Neural cell (in vitro differentiated cells): ENCODE measurements around the gene SYNJ2BP. TPM values are rescaled to one million over a fixed set of nuclear protein-coding genes. Genes with fewer than 3 reads are reported as not detected.
A peak's percentile ranks its signal among the peaks of the same experiment; 100 is the strongest.

Experiments
- H2AFZ ChIP-seq: fragments of 200-600, 300-800 bp; sonication (generic), shearing (Covaris generic); 2 replicates; pipeline ENCODE4 v1.6.0; 2014; ENCODE audit warnings: low read depth, mild to moderate bottlenecking, antibody characterized with exemption, low read length, moderate library complexity
- H3F3A ChIP-seq: fragments of 200-600 bp; shearing (Covaris generic); 2 replicates; pipeline ENCODE4 v1.6.1; 2016; ENCODE audit warnings: mild to moderate bottlenecking, moderate library complexity, mixed read lengths, antibody characterized with exemption, low read length; ENCODE audit not compliant: insufficient read depth, poor library complexity, severe bottlenecking
- H3K27ac ChIP-seq: fragments of 200-600, 300-800 bp; sonication (generic), shearing (Covaris generic); 2 replicates; pipeline ENCODE4 v1.5.1; 2014; ENCODE audit warnings: mild to moderate bottlenecking, low read length, moderate library complexity
- H3K27me3 ChIP-seq: fragments of 300-800, 200-600 bp; sonication (generic), shearing (Covaris generic); 2 replicates; pipeline ENCODE4 v1.6.0; 2014; ENCODE audit warnings: mild to moderate bottlenecking, low read depth, low read length, moderate library complexity; ENCODE audit not compliant: insufficient read depth
- H3K36me3 ChIP-seq: fragments of 300-800, 200-600 bp; sonication (generic), shearing (Covaris generic); 2 replicates; pipeline ENCODE4 v1.5.1; 2014; ENCODE audit warnings: mild to moderate bottlenecking, antibody characterized with exemption, low read length, moderate library complexity; ENCODE audit not compliant: insufficient read depth
- H3K4me2 ChIP-seq: fragments of 300-800, 200-600 bp; sonication (generic), shearing (Covaris generic); 2 replicates; pipeline ENCODE4 v1.6.0; 2014; ENCODE audit warnings: mild to moderate bottlenecking, low read length
- H3K4me3 ChIP-seq: fragments of 300-800, 200-600 bp; sonication (generic), shearing (Covaris generic); 2 replicates; pipeline ENCODE4 v1.5.1; 2014; ENCODE audit warnings: mild to moderate bottlenecking, low read length, moderate library complexity
- H3K79me2 ChIP-seq: fragments of 200-600 bp; shearing (Covaris generic); replicated peaks from 2 replicates; pipeline ENCODE4 v1.6.0; 2014; ENCODE audit warnings: mild to moderate bottlenecking, low read length, moderate library complexity; ENCODE audit not compliant: insufficient read depth
- H3K9ac ChIP-seq: fragments of 300-800, 200-600 bp; sonication (generic), shearing (Covaris generic); 2 replicates; pipeline ENCODE4 v1.6.1; 2016; ENCODE audit warnings: mild to moderate bottlenecking, low read length, mixed read lengths
- H3K9me2 ChIP-seq: fragments of 200-600 bp; shearing (Covaris generic); 2 replicates; pipeline ENCODE4 v1.6.1; 2016; ENCODE audit warnings: mild to moderate bottlenecking, low read length, mixed read lengths; ENCODE audit not compliant: insufficient read depth
- H3K9me3 ChIP-seq: fragments of 200-600, 300-800 bp; sonication (generic), shearing (Covaris generic); 2 replicates; pipeline ENCODE4 v1.6.1; 2016; ENCODE audit warnings: mild to moderate bottlenecking, mixed run types, low read length, moderate library complexity, mixed read lengths
- H4K20me1 ChIP-seq: fragments of 200-600 bp; shearing (Covaris generic); 2 replicates; pipeline ENCODE4 v1.6.1; 2016; ENCODE audit warnings: mild to moderate bottlenecking, mixed run types; ENCODE audit not compliant: insufficient read depth
- CTCF ChIP-seq: fragments of 450-650 bp; IDR thresholded peaks from 2 replicates; pipeline ENCODE4 v1.5.1; 2014; ENCODE audit warnings: antibody characterized with exemption, mild to moderate bottlenecking, moderate library complexity; ENCODE audit not compliant: poor library complexity, severe bottlenecking
- EP300 ChIP-seq: fragments of 450-650 bp; conservative IDR thresholded peaks from 2 replicates; pipeline ENCODE4 v1.6.1; 2014; ENCODE audit warnings: antibody characterized with exemption, mild to moderate bottlenecking, moderate library complexity; ENCODE audit not compliant: poor library complexity, severe bottlenecking
- EZH2 ChIP-seq: fragments of 200-600, 300-800 bp; shearing (Covaris generic), sonication (generic); IDR thresholded peaks from 2 replicates; pipeline ENCODE4 v1.6.1; 2014; ENCODE audit warnings: antibody characterized with exemption, low read length, borderline replicate concordance, mild to moderate bottlenecking; ENCODE audit not compliant: insufficient read depth, poor library complexity, severe bottlenecking
- MXI1 ChIP-seq: fragments of 450-650 bp; conservative IDR thresholded peaks from 2 replicates; pipeline ENCODE4 v1.6.1; 2014; ENCODE audit warnings: antibody characterized with exemption, mild to moderate bottlenecking; ENCODE audit not compliant: poor library complexity, severe bottlenecking
- POLR2AphosphoS5 ChIP-seq: IDR thresholded peaks from 2 replicates; pipeline ENCODE4 v1.6.1; 2012
- RAD21 ChIP-seq: fragments of 450-650 bp; conservative IDR thresholded peaks from 2 replicates; pipeline ENCODE4 v1.6.1; 2014; ENCODE audit warnings: antibody characterized with exemption, mild to moderate bottlenecking, moderate library complexity
- SMC3 ChIP-seq: fragments of 450-650 bp; conservative IDR thresholded peaks from 2 replicates; pipeline ENCODE4 v1.6.1; 2014; ENCODE audit warnings: antibody characterized with exemption, mild to moderate bottlenecking, moderate library complexity; ENCODE audit not compliant: poor library complexity
- TAF1 ChIP-seq: IDR thresholded peaks from 2 replicates; pipeline ENCODE4 v1.6.1; 2012; ENCODE audit warnings: low read depth
- polyA minus RNA-seq: library from RNA; depleted of rRNA, polyadenylated mRNA; stranded (reverse); fragments of >200 nt; gene quantifications from 2 replicates; pipeline ENCODE4 v1.2.3, GENCODE V29; 2014
- polyA plus RNA-seq: library from polyadenylated mRNA; depleted of rRNA; stranded (reverse); fragments of >200 nt; gene quantifications from 2 replicates; pipeline ENCODE4 v1.2.3, GENCODE V29; 2014
- TF ChIP-seq, protein P1 (sequence below): IDR thresholded peaks from 2 replicates; pipeline ENCODE4 v1.6.1; 2012; ENCODE audit warnings: borderline replicate concordance

Gene SYNJ2BP
- polyA plus RNA-seq (27.0 and 27.7 TPM in 2 replicates), polyA minus RNA-seq (43.6 and 46.8 TPM in 2 replicates)

DNA sequence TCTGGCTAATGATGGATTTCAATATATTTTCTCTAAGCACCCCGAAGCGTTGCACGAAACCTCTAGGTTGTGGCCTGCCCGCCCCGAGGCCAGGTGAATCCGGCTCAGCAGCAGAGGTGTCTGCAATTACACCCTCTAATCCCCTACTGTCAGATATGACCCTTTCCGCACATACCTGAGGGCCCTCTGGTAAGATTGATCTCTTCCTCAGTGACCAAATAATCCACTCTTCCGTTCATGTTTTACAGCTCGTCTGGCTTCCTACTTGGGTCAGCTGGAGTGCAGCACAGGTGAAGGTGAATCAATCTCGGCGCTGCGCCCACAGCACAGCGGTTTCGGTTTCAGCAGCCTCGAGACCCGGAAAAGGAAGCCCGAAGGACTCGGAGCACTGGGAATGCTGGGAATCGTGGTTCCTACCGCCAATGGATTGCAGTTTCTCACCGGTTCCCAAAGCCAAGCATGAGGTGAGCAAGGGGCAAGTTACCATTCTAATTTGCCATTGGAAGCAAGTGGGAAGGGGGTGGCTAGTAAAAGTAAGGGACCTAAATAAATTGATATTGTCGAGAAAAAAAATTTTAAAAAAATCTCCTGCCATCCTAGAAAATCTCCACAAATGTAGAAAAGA lies at the start of gene SYNJ2BP:
SYNJ2BP (minus strand) TSS at position 366 of the 625 bp plus-strand sequence; CDS start at position 239, 127 bp downstream.
- Histone ChIP-seq H3K27ac (peak within 1 kb of the TSS; percentile 81), H3K27me3 (no peaks in the 10 kb centered on the region), H3K9me2 (no peaks in the 10 kb centered on the region), H2AFZ (peak within 1 kb of the TSS; percentile 77), H3K79me2 (peaks cover 24% of the 10 kb centered on the region), H3F3A (no peaks in the 10 kb centered on the region), H3K4me2 (peak within 1 kb of the TSS; percentile 85), H3K9me3 (no peaks in the 10 kb centered on the region), H3K9ac (peak within 1 kb of the TSS; percentile 84), H4K20me1 (no peaks in the 10 kb centered on the region), H3K36me3 (no peaks in the 10 kb centered on the region), H3K4me3 (peak within 1 kb of the TSS; percentile 78)
- peak; percentile 22 for TF ChIP-seq EP300
- peak; percentile 57 for TF ChIP-seq MXI1
- TF ChIP-seq EZH2: no peak
- TF ChIP-seq, protein P1, sequence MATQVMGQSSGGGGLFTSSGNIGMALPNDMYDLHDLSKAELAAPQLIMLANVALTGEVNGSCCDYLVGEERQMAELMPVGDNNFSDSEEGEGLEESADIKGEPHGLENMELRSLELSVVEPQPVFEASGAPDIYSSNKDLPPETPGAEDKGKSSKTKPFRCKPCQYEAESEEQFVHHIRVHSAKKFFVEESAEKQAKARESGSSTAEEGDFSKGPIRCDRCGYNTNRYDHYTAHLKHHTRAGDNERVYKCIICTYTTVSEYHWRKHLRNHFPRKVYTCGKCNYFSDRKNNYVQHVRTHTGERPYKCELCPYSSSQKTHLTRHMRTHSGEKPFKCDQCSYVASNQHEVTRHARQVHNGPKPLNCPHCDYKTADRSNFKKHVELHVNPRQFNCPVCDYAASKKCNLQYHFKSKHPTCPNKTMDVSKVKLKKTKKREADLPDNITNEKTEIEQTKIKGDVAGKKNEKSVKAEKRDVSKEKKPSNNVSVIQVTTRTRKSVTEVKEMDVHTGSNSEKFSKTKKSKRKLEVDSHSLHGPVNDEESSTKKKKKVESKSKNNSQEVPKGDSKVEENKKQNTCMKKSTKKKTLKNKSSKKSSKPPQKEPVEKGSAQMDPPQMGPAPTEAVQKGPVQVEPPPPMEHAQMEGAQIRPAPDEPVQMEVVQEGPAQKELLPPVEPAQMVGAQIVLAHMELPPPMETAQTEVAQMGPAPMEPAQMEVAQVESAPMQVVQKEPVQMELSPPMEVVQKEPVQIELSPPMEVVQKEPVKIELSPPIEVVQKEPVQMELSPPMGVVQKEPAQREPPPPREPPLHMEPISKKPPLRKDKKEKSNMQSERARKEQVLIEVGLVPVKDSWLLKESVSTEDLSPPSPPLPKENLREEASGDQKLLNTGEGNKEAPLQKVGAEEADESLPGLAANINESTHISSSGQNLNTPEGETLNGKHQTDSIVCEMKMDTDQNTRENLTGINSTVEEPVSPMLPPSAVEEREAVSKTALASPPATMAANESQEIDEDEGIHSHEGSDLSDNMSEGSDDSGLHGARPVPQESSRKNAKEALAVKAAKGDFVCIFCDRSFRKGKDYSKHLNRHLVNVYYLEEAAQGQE: peak; percentile 94
- TF ChIP-seq CTCF: no peak
- peak; percentile 40 for TF ChIP-seq SMC3
- TF ChIP-seq POLR2AphosphoS5: peak; percentile 87
- TF ChIP-seq RAD21: no peak
- TF ChIP-seq TAF1: peak; percentile 68

- Histone ChIP-seq H3K9ac (no peak overlapping the region), H3K27me3 (no peaks in the 10 kb centered on the region), H2AFZ (no peak overlapping the region)
Observed at GRCh38 chr14:70454731-70455130, 37.8 kb upstream of the SYNJ2BP start.

More at GRCh38 chr14:70454731-70455130, 37.8 kb upstream of the SYNJ2BP start:
- H3K4me3 ChIP-seq: no peak overlapping the region
- H4K20me1 ChIP-seq: no peaks in the 10 kb centered on the region
- H3K27ac ChIP-seq: no peak overlapping the region
- no peaks in the 10 kb centered on the region for H3K9me2 ChIP-seq
- no peaks in the 10 kb centered on the region for H3K79me2 ChIP-seq
- no peak for TF ChIP-seq EZH2
- H3F3A ChIP-seq: no peaks in the 10 kb centered on the region
- no peak overlapping the region for H3K4me2 ChIP-seq
- no peaks in the 10 kb centered on the region for H3K36me3 ChIP-seq
- no peaks in the 10 kb centered on the region for H3K9me3 ChIP-seq
